HG03060 (cell line): ENCODE results near the gene SLC6A6.

ENCODE experiments used
- ATAC-seq: cut with Tn5 transposase; IDR thresholded peaks from one replicate; pipeline ENCODE4 v1.9.1; 2021; ENCODE audit warnings: low read depth, moderate number of reproducible peaks; ENCODE audit not compliant: unreplicated experiment

Gene SLC6A6

GRCh38 chr3:14461006-14461747 lies 58.8 kb downstream of the SLC6A6 start:
- ATAC-seq, result no peak

GRCh38 chr3:14461748-14462324 lies 59.4 kb downstream of the SLC6A6 start:
- ATAC-seq, result no peak

- no peak for ATAC-seq
Measured at GRCh38 chr3:14462738-14463137, 60.3 kb downstream of the SLC6A6 start.

GRCh38 chr3:14463330-14464140 lies 61.1 kb downstream of the SLC6A6 start:
- no peak for ATAC-seq

- ATAC-seq, result no peak
Measured at GRCh38 chr3:14464141-14464465, 61.7 kb downstream of the SLC6A6 start.

GRCh38 chr3:14464521-14464920 lies 62.1 kb downstream of the SLC6A6 start:
- no peak for ATAC-seq

GRCh38 chr3:14465425-14465824 lies 63.0 kb downstream of the SLC6A6 start:
- no peak for ATAC-seq

GRCh38 chr3:14466179-14466903 lies 63.9 kb downstream of the SLC6A6 start:
- no peak for ATAC-seq

GRCh38 chr3:14467814-14468620 lies 65.6 kb downstream of the SLC6A6 start:
- ATAC-seq, result no peak

GRCh38 chr3:14468621-14468981 lies 66.2 kb downstream of the SLC6A6 start:
- no peak for ATAC-seq

- no peak for ATAC-seq
Measured at GRCh38 chr3:14470461-14470860, 68.1 kb downstream of the SLC6A6 start.

- no peak for ATAC-seq
Measured at GRCh38 chr3:14471016-14471415, 68.6 kb downstream of the SLC6A6 start.

GRCh38 chr3:14471690-14472089 lies 69.3 kb downstream of the SLC6A6 start:
- no peak for ATAC-seq

GRCh38 chr3:14472471-14473351 lies 70.3 kb downstream of the SLC6A6 start:
- peak; percentile 75 for ATAC-seq

- no peak for ATAC-seq
Measured at GRCh38 chr3:14473411-14473891, 71.0 kb downstream of the SLC6A6 start.

- no peak for ATAC-seq
Measured at GRCh38 chr3:14474363-14475081, 72.1 kb downstream of the SLC6A6 start.

GRCh38 chr3:14475621-14476020 lies 73.2 kb downstream of the SLC6A6 start:
- ATAC-seq, result no peak

- ATAC-seq, result no peak
Measured at GRCh38 chr3:14476583-14477265, 74.3 kb downstream of the SLC6A6 start.
